HG03571 (cell line): ENCODE measurements around the gene RABGAP1L.
"Not testable (repeated sequence)": the region's sequence is repeated elsewhere in the genome, so short reads cannot be mapped to it uniquely, and the experiment has no call there.

Experiments
- ATAC-seq: cut with Tn5 transposase; IDR thresholded peaks from one replicate; pipeline ENCODE4 v1.9.1; 2021; ENCODE audit not compliant: unreplicated experiment

Gene RABGAP1L

GRCh38 chr1:174543421-174543820 is 384.1 kb downstream of the RABGAP1L start:
- ATAC-seq, result not testable (repeated sequence)

- no peak for ATAC-seq
These were observed 391.0 kb downstream of the RABGAP1L start for GRCh38 chr1:174550296-174550695.

DNA sequence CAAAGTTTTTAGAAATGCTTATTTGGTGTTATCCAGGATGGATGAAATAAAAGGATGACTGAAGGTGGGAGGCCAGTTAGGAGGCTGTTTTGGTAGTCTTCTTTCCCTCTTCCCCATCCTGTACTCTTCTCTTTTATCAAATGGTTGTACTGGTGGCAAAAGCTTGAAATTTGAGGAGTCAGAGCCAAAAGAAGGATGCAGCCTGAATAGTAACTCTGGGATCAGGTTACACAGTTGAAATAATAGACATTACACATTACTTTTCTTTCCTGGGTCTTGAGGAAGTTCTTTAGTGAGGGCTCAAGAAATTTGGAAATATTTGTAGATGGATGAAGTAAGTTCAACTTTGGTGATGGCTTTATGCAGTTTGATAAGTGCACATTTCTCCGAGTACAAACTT is 397.1 kb downstream of the RABGAP1L start:
- no peak for ATAC-seq

GRCh38 chr1:174568551-174568950 is 409.2 kb downstream of the RABGAP1L start:
- no peak for ATAC-seq

- no peak for ATAC-seq
These were observed 409.9 kb downstream of the RABGAP1L start for GRCh38 chr1:174569240-174569639.

DNA sequence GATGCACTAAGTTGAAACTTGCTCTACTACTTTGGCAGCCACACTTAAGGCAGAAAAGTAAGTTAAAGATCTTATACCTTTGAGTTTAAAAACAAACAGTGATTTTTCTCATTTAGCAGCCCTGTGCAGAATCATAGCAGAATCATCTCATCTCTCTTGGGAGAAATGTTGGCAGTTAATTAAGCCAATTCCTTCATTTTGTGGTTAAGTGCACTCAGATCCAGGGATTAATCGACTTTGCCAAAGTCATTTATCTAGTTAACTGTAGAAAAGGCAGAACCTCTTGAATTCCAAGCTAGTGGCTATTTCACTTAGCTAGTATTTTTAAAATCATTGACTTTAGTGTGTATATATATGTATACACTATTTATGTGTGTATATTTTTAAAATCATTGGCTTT is 413.5 kb downstream of the RABGAP1L start:
- no peak for ATAC-seq

DNA sequence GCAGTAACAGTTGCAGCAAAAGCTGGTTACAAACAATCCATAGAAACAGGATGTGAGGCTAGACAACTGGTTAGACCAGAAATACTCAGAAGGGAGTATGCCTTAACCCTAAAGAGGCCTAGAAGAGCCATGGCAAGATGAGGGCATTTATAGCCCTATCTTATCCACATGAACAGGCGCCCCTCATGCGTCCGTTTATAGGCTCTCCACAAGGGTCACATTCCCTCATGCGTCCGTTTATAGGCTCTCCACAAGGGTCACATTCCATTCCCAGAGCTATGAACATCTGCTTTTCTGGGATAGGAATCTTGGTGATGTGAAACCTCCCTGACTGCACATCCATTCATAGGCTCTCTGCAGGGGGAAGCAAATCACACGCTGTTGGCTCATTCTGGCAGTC is 416.8 kb downstream of the RABGAP1L start:
- not testable (repeated sequence) for ATAC-seq

- no peak for ATAC-seq
These were observed 418.4 kb downstream of the RABGAP1L start for GRCh38 chr1:174577681-174578080.

- no peak for ATAC-seq
These were observed 421.5 kb downstream of the RABGAP1L start for GRCh38 chr1:174580801-174581200.

GRCh38 chr1:174583316-174583715 is 424.0 kb downstream of the RABGAP1L start:
- no peak for ATAC-seq

GRCh38 chr1:174584071-174584470 is 424.8 kb downstream of the RABGAP1L start:
- ATAC-seq, result no peak

DNA sequence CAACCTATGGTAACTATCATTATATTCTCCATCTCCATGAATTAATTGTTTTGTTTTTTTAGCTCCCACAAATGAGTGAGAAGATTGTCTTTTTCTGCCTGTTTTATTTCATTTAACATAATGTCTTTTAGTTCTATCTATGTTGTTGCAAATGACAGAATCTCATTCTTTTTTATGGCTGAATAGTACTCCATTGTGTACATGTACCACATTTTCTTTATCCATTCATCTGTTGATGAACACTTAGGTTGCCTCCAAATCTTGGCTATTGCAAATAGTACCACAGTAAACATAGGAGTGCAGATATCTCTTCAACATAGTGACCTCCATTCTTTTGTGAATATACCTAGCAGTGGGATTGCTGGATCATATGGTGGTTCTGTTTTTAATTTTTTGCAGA is 429.3 kb downstream of the RABGAP1L start:
- ATAC-seq, result not testable (repeated sequence)

- ATAC-seq, result no peak
These were observed 445.9 kb downstream of the RABGAP1L start for GRCh38 chr1:174605198-174605597.

DNA sequence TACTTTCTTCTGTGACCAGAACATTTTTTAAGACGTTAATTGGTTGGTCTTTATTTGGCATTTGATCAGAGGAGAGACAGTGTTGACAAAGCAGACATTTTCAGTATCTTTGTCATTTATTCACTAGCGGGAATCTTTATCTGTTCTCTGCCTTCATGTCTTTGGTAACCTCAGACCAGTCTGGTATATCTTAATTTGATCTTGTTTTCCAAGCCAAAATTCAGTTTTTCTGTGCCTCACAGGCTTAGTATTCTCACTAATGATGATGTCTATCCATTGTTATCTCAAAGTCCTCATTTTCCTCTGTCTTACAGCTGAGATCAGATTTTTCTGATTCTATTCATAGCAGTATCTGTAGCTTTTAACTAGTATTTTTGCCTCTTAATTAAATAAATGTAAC is 447.2 kb downstream of the RABGAP1L start:
- no peak for ATAC-seq

DNA sequence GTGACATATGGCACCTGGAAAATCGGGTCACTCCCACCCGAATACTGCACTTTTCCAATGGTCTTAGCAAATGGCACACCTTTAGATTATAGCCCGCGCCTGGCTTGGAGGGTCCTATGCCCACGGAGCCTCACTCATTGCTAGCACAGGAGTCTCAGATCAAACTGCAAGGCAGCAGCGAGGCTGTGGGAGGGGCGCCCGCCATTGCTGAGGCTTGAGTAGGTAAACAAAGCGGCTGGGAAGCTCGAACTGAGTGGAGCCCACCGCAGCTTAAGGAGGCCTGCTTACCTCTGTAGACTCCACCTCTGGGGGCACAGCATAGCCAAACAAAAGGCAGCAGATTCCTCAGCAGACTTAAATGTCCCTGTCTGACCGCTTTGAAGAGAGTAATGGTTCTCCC is 458.6 kb downstream of the RABGAP1L start:
- not testable (repeated sequence) for ATAC-seq

DNA sequence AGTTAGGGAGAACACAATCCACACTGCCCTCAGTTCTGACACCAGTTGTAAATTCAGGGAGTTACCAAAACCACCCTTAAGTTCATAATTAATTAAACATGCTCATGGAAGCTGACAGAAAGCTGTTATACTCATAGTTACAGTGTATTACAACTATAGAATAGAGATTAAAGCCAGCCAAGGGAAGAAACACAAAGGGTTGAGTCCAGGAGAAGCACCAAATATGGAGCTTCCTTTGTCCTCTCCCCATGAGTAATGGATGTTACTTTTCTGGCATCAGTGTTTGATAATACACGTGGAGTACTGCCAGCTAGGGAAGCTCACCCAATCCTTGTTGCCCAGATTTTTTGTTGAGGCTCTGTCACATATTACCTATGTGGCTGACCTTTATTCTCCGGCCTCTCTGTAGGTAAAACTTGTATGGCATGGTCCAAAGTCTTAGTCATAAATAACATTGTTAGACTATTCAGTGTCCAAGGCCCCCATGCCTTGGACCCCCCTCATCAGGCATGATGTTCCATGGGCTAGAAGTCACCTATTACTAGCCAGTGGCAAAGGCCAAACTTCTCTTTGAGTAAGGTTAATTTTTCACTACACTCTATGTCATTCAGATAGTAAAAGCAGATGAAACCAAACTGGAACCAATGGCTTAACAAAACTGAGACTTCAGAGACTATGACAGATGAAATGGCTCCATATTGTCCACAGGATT is 464.2 kb downstream of the RABGAP1L start:
- ATAC-seq, result no peak

DNA sequence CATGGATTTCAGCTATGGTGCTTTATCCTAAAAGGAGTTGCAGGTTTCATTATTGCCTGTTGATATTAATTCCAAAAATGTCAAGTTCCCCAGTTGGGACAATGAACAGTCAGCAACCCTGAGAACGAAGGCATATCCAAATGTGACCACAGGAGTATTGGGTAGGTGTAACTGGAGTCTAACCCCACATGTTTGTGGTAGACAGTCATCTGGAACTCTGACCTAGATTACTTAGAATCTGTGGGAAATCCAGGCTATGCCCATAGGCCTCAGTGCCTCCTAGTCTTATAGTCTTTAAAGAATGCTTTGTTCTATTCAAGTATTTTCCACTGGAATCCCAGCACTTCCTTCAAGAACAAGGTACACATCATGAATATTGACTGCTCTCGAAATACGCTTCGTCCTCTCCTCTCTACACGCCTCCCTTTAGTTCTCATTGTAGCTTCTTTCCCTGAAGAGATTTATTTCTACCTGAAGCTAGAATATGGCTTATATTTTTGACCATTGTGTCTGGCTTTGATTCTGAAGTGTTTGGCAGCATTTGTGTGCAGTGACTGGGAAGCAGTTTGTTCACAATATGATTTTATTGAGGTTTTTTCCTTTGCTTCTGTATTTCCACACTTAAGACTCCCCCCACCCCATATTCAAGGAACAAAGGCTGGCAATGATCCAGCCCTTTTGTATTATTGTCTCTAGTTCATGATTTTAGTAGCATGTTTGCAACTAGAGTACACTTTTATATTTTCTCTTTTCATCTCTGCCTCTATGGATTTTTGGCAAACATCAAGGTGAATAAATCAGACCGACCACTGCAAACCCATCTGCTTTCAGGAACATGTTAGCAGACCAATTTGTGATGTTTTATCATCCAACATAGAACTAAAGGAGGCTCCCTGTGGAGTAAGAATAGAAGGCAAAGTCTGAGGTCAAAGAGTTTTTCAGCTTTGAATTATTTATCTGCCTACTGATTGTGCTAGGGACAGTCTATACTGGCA is 467.0 kb downstream of the RABGAP1L start:
- ATAC-seq, result no peak

- ATAC-seq, result no peak
These were observed 478.2 kb downstream of the RABGAP1L start for GRCh38 chr1:174637487-174637886.

GRCh38 chr1:174639461-174639860 is 480.1 kb downstream of the RABGAP1L start:
- ATAC-seq, result no peak

GRCh38 chr1:174640783-174641182 is 481.5 kb downstream of the RABGAP1L start:
- no peak for ATAC-seq

GRCh38 chr1:174642393-174642792 is 483.1 kb downstream of the RABGAP1L start:
- no peak for ATAC-seq

DNA sequence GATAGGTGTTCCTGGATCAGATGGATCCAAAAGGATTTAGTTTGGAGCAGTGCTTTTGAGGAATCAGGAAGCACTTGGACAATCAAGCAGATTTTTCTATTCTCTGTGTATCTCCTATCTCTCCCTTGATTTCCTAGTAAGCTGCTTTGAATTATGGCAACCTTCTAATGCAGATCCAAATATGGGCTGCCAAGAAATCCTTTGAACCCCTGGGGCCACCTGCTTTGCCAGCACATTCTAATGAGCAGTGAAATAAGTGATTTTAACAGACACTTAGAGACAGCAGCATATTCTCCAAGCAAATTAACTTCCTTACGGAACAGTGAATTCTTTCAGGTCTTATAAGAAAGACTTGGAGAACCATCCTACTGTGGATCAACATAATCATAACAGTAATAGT is 483.9 kb downstream of the RABGAP1L start:
- no peak for ATAC-seq
